A673 (cell line): ENCODE measurements around the gene KLRC4. TPM values are rescaled to one million over a fixed set of nuclear protein-coding genes. Genes with fewer than 3 reads are reported as not detected.
A peak's percentile ranks its signal among the peaks of the same experiment; 100 is the strongest.

Source experiments
- BruUV-seq: library from RNA; stranded (reverse); fragments of 400-500 nt; replicated peaks from 2 replicates; lab custom pipeline; 2021; lab: Mats Ljungman, UMichigan
- CTCF ChIA-PET: fragments of 300-600 bp; sonication (Branson Sonifier 250); formaldehyde crosslinking; loops from one replicate; lab custom pipeline; 2022; ENCODE audit warnings: antibody characterized with exemption; lab: Charles Lee
- POLR2A ChIA-PET: fragments of 300-600 bp; sonication (Branson Sonifier 250); formaldehyde crosslinking; loops from one replicate; lab custom pipeline; 2022; ENCODE audit warnings: antibody characterized with exemption; ENCODE audit not compliant: low non-redundant PET; lab: Charles Lee
- DNase-seq: peaks from one replicate; pipeline ENCODE4 v3.0.0-alpha.2; 2015; ENCODE audit warnings: low spot score
- H3K27ac ChIP-seq: fragments of 200-600 bp; sonication (generic); 2 replicates; pipeline ENCODE4 v1.5.1; 2016; ENCODE audit warnings: mixed run types, low read depth, mild to moderate bottlenecking, mixed read lengths, antibody characterized with exemption, low read length; ENCODE audit not compliant: poor library complexity, severe bottlenecking
- H3K27me3 ChIP-seq: fragments of 200-600 bp; sonication (generic); replicated peaks from 2 replicates; pipeline ENCODE4 v1.6.1; 2017; ENCODE audit warnings: mixed run types, low read depth, mild to moderate bottlenecking, mixed read lengths, antibody characterized with exemption, low read length; ENCODE audit not compliant: insufficient read depth, poor library complexity
- H3K36me3 ChIP-seq: fragments of 200-600 bp; sonication (generic); 2 replicates; pipeline ENCODE4 v1.6.1; 2016; ENCODE audit warnings: mixed run types, mild to moderate bottlenecking, mixed read lengths, antibody characterized with exemption, low read length; ENCODE audit not compliant: insufficient read depth, poor library complexity, severe bottlenecking
- H3K4me1 ChIP-seq: fragments of 200-600 bp; sonication (generic); 2 replicates; pipeline ENCODE4 v1.6.1; 2017; ENCODE audit warnings: mixed run types, mild to moderate bottlenecking, mixed read lengths, antibody characterized with exemption, low read length; ENCODE audit not compliant: insufficient read depth, poor library complexity, severe bottlenecking
- H3K4me3 ChIP-seq: fragments of 200-600 bp; sonication (generic); 2 replicates; pipeline ENCODE4 v1.5.1; 2016; ENCODE audit warnings: low read depth, mixed run types, mild to moderate bottlenecking, mixed read lengths, low read length; ENCODE audit not compliant: poor library complexity, severe bottlenecking
- H3K9me3 ChIP-seq: fragments of 200-600 bp; sonication (generic); 2 replicates; pipeline ENCODE4 v1.6.1; 2016; ENCODE audit warnings: mixed run types, low read depth, mild to moderate bottlenecking, mixed read lengths, antibody characterized with exemption, low read length; ENCODE audit not compliant: poor library complexity, severe bottlenecking
- CTCF ChIP-seq: fragments of 300-800, 200-600 bp; sonication (generic); conservative IDR thresholded peaks from 2 replicates; pipeline ENCODE4 v1.5.1; 2017; ENCODE audit warnings: low read depth, mild to moderate bottlenecking, antibody characterized with exemption, low read length, moderate library complexity, mixed read lengths
- EZH2 ChIP-seq: fragments of 200-600 bp; sonication (generic); IDR thresholded peaks from 2 replicates; pipeline ENCODE4 v1.6.1; 2017; ENCODE audit warnings: borderline replicate concordance, low read depth, mild to moderate bottlenecking, mixed read lengths, antibody characterized with exemption, low read length; ENCODE audit not compliant: poor library complexity, severe bottlenecking
- intact Hi-C: fragments of 100-400 bp; cut with micrococcal nuclease; formaldehyde crosslinking; loops from one replicate; pipeline ENCODE4 v1.10.0; 2022; ENCODE audit not compliant: unreplicated experiment
- total RNA-seq: library from RNA; stranded (reverse); gene quantifications from 2 replicates; pipeline ENCODE4 v1.2.3, GENCODE V29; 2021

The KLRC4 gene
- total RNA-seq, 1 experiment from 2014 or later: not detected

DNA sequence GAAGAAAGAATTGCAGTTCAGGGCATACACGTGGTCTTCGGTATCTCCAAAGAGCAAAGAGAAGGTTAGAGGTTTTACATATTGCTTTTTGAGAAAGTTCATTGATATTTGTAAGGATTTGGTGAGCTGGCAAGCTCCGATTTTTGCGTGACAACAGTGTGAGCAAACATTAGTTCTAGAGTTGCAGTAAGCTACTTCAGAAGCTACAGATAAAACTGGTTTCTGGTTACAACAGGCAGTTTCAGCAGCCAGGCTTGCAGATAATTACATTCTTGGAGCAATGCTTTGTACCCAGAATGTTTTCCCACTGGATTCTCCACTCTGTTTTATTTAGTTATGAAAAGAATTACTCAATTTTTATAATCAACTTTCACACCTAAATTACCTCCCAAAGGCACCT lies 47.9 kb downstream of the KLRC4 start:
- ChIA-PET POLR2A (no interaction called here), CTCF (no interaction called here)
- H3K27ac ChIP-seq: peak overlapping the region; percentile 44
- H3K4me1 ChIP-seq: peaks cover 28% of the 10 kb centered on the region
- no peak for TF ChIP-seq CTCF
- no peak for TF ChIP-seq EZH2
- no peak overlapping the region for H3K4me3 ChIP-seq
- H3K36me3 ChIP-seq: no peaks in the 10 kb centered on the region
- DNase-seq: no peak
- no TSS peak for BruUV-seq
- no peaks in the 10 kb centered on the region for H3K27me3 ChIP-seq
- intact Hi-C loops: no loop called here
- no peaks in the 10 kb centered on the region for H3K9me3 ChIP-seq

DNA sequence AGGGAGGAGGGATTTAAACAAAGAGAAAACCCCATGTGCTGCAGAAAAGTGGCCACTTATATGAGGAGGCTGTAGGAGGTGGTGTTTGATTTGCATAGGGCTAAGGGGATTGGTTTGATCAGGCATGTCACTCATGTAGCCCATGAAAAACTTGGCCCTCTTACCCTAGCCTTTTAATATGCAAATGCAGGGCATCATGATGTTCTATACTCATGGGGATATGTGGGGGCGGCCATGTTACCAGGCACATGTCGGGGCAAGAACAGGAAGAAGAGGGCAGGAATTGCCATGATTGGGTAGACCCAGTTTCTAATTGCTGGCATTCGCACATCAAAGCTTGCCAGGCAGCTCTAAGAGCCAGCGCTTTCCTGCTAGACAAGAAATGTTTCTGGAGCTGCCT lies 48.5 kb downstream of the KLRC4 start:
- intact Hi-C loops: no loop called here
- TF ChIP-seq CTCF (no peak), EZH2 (no peak)
- CTCF ChIA-PET: no interaction called here

GRCh38 chr12:10358969-10359368 lies 50.6 kb downstream of the KLRC4 start:
- TF ChIP-seq CTCF: no peak
- TF ChIP-seq EZH2: no peak
- Histone ChIP-seq H3K27me3 (no peaks in the 10 kb centered on the region), H3K36me3 (no peaks in the 10 kb centered on the region), H3K4me1 (peaks cover 19% of the 10 kb centered on the region), H3K4me3 (no peak overlapping the region), H3K9me3 (no peaks in the 10 kb centered on the region), H3K27ac (no peak overlapping the region)
- no TSS peak for BruUV-seq
- POLR2A ChIA-PET: no interaction called here
- CTCF ChIA-PET: no interaction called here
- no peak for DNase-seq
- intact Hi-C loops: no loop called here

More for the DNA sequence above, 48.5 kb downstream of the KLRC4 start:
- no peak overlapping the region for H3K27ac ChIP-seq
- no TSS peak for BruUV-seq
- H3K9me3 ChIP-seq: no peaks in the 10 kb centered on the region
- DNase-seq: peak; percentile 78
- H3K4me1 ChIP-seq: peaks cover 27% of the 10 kb centered on the region
- H3K36me3 ChIP-seq: no peaks in the 10 kb centered on the region
- H3K27me3 ChIP-seq: no peaks in the 10 kb centered on the region
- POLR2A ChIA-PET: interaction anchor here (0.5 kb wide), 1 partner anchor 295 kb away, joined by 10 read pairs; no protein-coding TSS in a partner anchor
- no peak overlapping the region for H3K4me3 ChIP-seq
